Measurements from ENCODE around the gene NUDT3. TPM values are rescaled to one million over a fixed set of nuclear protein-coding genes. Genes with fewer than 3 reads are reported as not detected.

The NUDT3 gene
- total and polyA plus RNA-seq, 9 of the 15 experiments (the other 6 are each of a cell fraction or from before 2014, with no cell fraction given), result 5.4 to 81.2 (median 56.4) TPM

GRCh38 chr6:34284563-34285447, 107.7 kb downstream of the NUDT3 start (continued):
- no peak for TF ChIP-seq AFF1 (IDR thresholded peaks at IDR 0.05; ENCODE audit: low read depth in 1 of 2, partially characterized antibody in 2 of 2)
- TF ChIP-seq SETDB1 (IDR thresholded peaks at IDR 0.05; ENCODE audit: low read length), result no peak
- TF ChIP-seq NR2F6 (CRISPR knock-in tag; IDR thresholded peaks at IDR 0.05), result no peak
- no peak for TF ChIP-seq MIER1 (IDR thresholded peaks at IDR 0.05; ENCODE audit: low read depth)
- TF ChIP-seq ATF3 (IDR thresholded peaks at IDR 0.05), result no peak
- TF ChIP-seq ATF3 (CRISPR knock-in tag; conservative IDR thresholded peaks at IDR 0.05), result no peak
- no peak for TF ChIP-seq ZNF140 (CRISPR knock-in tag; IDR thresholded peaks at IDR 0.05)
- no peak for TF ChIP-seq FOXM1 (IDR thresholded peaks at IDR 0.05; ENCODE audit: low read depth)
- no peak for TF ChIP-seq FOXM1 (CRISPR knock-in tag; IDR thresholded peaks at IDR 0.05; ENCODE audit: low read depth)
- TF ChIP-seq BRD9 (IDR thresholded peaks at IDR 0.05; ENCODE audit: low read depth, partially characterized antibody), result no peak
- no peak for TF ChIP-seq NR3C1 (CRISPR knock-in tag; IDR thresholded peaks at IDR 0.05)
- peak; percentile 39; the same call in 1 of the 2 replicates for TF ChIP-seq ZKSCAN8 (CRISPR knock-in tag; IDR thresholded peaks at IDR 0.05)
- peak; percentile 91 for TF ChIP-seq POLR2AphosphoS5 (IDR thresholded peaks at IDR 0.05; ENCODE audit: control insufficient read depth, insufficient read depth, low read depth, low read length)
- no peak for TF ChIP-seq ZNF143 (CRISPR knock-in tag; IDR thresholded peaks at IDR 0.05)
- TF ChIP-seq DIDO1 (tag; IDR thresholded peaks at IDR 0.05; ENCODE audit: low read depth), result no peak
- no peak for TF ChIP-seq NFE2L1 (tag; IDR thresholded peaks at IDR 0.05; ENCODE audit: borderline replicate concordance, low read depth)
- TF ChIP-seq FOSL1 (tag; conservative IDR thresholded peaks at IDR 0.05), result no peak
- no peak for TF ChIP-seq HIVEP1 (CRISPR knock-in tag; IDR thresholded peaks at IDR 0.05)
- no peak for TF ChIP-seq TEAD1 (CRISPR knock-in tag; IDR thresholded peaks at IDR 0.05)
- no peak for TF ChIP-seq ZBTB17 (CRISPR knock-in tag; IDR thresholded peaks at IDR 0.05)
- no peak for TF ChIP-seq MXI1 (IDR thresholded peaks at IDR 0.05; ENCODE audit: low read depth, low read length)
- no peak for TF ChIP-seq MCM2 (IDR thresholded peaks at IDR 0.05; ENCODE audit: low read depth)
- 0 out of 2 replicates have a peak, but pooled peaks have one; percentile 46 for TF ChIP-seq HDAC2 (IDR thresholded peaks at IDR 0.05)
- peak in 1 of 2 experiments; percentile 97; a peak in 1 of 3 replicates for TF ChIP-seq CBX3 (IDR thresholded peaks at IDR 0.05; ENCODE audit: borderline replicate concordance in 1 of 2, low read length in 2 of 2)
